AG04449 (cell line): ENCODE measurements around the gene PADI4.

Experiments used
- CTCF ChIA-PET: fragments of 350-600 bp; formaldehyde crosslinking; extraction: SDS; loops from one replicate; lab custom pipeline; 2021; ENCODE audit warnings: antibody characterized with exemption; lab: Yijun Ruan, JAX
- POLR2A ChIA-PET: fragments of 400-600, 350-600 bp; formaldehyde crosslinking; extraction: SDS; loops from one replicate; lab custom pipeline; 2020; ENCODE audit warnings: antibody characterized with exemption, inconsistent platforms; lab: Yijun Ruan, JAX
- DNase-seq: peaks from one replicate; pipeline ENCODE4 v3.0.0-alpha.2; 2010; ENCODE audit warnings: low read depth, low spot score
- H3K4me3 ChIP-seq: 2 replicates; pipeline ENCODE4 v1.5.1; 2011; ENCODE audit warnings: low read depth, mild to moderate bottlenecking, control low read depth, low read length
- TF ChIP-seq, protein P1 (sequence below): IDR thresholded peaks from one replicate; pipeline ENCODE4 v1.5.1; 2011; ENCODE audit warnings: mild to moderate bottlenecking, moderate library complexity, low read length, control low read depth, inconsistent platforms; ENCODE audit not compliant: insufficient read depth; ENCODE audit errors: missing control alignments

PADI4 gene

DNA sequence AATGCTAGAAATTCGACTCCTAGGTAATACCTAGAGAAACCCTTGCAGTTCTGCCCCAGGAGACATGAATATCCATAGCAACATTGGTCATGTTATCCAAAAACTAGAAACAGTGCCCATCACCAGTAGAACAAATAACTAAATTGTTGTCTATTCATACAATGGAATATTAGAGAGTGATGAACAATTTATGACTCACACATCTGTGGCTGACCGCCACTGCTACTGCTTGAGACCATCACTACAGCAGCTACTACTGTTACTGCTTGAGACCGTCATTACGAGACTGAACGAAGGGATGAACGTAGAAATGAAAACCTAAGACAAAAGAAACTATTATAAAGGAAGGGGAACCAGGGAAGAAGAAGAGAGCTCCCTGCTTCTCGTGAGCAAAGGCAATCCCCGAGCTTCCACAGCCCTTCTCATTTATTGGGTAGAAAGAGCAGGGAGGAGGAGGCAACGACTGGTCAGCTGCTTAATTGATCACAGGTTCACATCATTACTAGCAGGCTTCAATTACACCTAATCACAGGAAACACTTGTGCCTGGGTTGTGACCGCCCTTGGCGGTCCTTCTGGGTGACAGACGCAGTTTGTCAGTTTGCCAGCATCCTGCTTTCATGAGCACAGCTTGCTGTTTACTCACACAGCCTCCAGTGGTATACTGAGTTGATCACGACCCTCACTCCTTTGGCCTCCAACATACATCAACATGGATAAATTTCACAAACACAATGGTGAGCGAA lies 14.1 kb upstream of the PADI4 start:
- ChIA-PET POLR2A (no interaction called here), CTCF (no interaction called here)
- DNase-seq, result no peak
- H3K4me3 ChIP-seq, result no peak overlapping the region
- TF ChIP-seq, protein P1, sequence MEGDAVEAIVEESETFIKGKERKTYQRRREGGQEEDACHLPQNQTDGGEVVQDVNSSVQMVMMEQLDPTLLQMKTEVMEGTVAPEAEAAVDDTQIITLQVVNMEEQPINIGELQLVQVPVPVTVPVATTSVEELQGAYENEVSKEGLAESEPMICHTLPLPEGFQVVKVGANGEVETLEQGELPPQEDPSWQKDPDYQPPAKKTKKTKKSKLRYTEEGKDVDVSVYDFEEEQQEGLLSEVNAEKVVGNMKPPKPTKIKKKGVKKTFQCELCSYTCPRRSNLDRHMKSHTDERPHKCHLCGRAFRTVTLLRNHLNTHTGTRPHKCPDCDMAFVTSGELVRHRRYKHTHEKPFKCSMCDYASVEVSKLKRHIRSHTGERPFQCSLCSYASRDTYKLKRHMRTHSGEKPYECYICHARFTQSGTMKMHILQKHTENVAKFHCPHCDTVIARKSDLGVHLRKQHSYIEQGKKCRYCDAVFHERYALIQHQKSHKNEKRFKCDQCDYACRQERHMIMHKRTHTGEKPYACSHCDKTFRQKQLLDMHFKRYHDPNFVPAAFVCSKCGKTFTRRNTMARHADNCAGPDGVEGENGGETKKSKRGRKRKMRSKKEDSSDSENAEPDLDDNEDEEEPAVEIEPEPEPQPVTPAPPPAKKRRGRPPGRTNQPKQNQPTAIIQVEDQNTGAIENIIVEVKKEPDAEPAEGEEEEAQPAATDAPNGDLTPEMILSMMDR, result no peak

GRCh38 chr1:17295292-17295691 lies 12.7 kb upstream of the PADI4 start:
- CTCF ChIA-PET, result no interaction called here
- TF ChIP-seq, protein P1, result no peak
- no peak for DNase-seq
- POLR2A ChIA-PET, result no interaction called here
- no peak overlapping the region for H3K4me3 ChIP-seq

- POLR2A ChIA-PET, result no interaction called here
- DNase-seq, result no peak
- TF ChIP-seq, protein P1, result no peak
- no peak overlapping the region for H3K4me3 ChIP-seq
- CTCF ChIA-PET, result interaction anchor here (0.5 kb wide), 1 partner anchor 45 kb away, joined by 3 read pairs; no protein-coding TSS in a partner anchor
Measured at GRCh38 chr1:17296086-17296485, 11.9 kb upstream of the PADI4 start.

DNA sequence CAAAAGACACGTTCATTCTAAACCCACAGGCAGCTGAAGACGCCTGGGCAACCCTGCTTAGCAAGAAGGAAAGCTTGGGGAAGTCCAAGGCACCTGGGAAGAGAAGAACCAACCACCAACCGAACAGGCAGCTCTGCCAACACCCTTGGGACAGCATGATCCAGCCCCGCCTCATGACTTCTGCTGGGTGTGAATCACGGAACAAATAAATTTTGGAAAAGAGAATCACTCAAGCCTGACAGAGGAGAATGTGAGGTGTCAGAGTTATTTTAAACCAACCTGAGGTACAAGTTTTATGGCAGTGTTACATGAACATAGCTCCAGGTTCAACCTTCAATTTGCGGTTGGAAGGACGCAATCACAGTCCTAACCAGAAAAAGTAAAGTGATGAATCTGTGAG lies 10.0 kb upstream of the PADI4 start:
- no peak overlapping the region for H3K4me3 ChIP-seq
- no peak for DNase-seq
- ChIA-PET CTCF (no interaction called here), POLR2A (interaction anchor here (1.1 kb wide), 1 partner anchor 10 kb away, joined by 3 read pairs; no protein-coding TSS in a partner anchor)
- TF ChIP-seq, protein P1, result no peak

GRCh38 chr1:17301767-17302166 lies 6.2 kb upstream of the PADI4 start:
- TF ChIP-seq, protein P1, result no peak
- CTCF ChIA-PET, result no interaction called here
- DNase-seq, result no peak
- no peak overlapping the region for H3K4me3 ChIP-seq
- POLR2A ChIA-PET, result no interaction called here

GRCh38 chr1:17304151-17304825 lies 3.7 kb upstream of the PADI4 start:
- CTCF ChIA-PET, result interaction anchor here (1.0 to 2.1 kb wide), 4 partner anchors 13 to 246 kb away, joined by 3 to 4 read pairs (median 3); no protein-coding TSS in a partner anchor
- no peak overlapping the region for H3K4me3 ChIP-seq
- POLR2A ChIA-PET, result no interaction called here
- TF ChIP-seq, protein P1, result no peak
- no peak for DNase-seq
